ENCODE measurements around the gene IMPA2.

The IMPA2 gene

DNA sequence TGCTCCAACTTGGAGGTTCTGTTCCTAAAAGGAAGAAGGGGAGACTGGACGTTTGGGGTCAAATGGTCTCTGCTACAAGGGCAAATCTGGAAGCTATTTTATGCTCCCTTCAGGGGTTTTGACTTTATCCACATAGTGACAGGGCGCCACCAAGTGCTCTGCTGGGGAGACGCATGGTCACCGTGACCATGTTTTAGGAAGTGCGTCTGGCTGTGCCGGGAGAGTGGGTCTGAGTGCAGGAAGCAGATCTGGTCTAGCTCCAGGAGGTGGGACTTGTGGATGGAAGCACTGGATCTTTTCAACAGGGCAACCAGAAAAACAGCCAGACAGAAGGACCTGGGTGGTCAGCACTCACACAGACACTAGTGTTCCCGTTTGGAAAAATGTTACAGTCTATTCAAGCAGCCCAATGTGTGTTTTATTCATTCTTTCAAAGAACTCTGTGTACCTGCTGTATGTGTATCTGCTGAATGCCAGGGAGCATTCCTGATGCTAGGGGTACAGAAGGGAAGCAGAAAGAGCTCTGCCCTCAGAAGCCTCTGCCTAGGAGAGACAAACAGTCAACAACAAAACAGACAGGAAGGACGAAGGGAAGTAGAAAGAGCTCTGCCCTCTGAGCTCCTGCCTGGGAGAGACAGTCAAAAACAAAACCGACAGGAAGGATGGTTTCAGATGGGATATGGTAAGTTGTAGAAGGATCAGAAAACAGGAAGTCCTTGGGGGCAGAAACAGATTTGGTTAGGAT lies 14.3 kb downstream of the IMPA2 start:
- no peaks in the 10 kb centered on the region for H3K9me3 Mint-ChIP-seq
- H3K27me3 Mint-ChIP-seq (ENCODE audit: low read depth) = peaks cover 3% of the 10 kb centered on the region
- peak overlapping the region; percentile 74 to 98 (median 79) for H3K27ac Mint-ChIP-seq
- H3K4me3 Mint-ChIP-seq = no peak overlapping the region
- peaks cover 75% of the 10 kb centered on the region for H3K4me1 Mint-ChIP-seq
- TF ChIP-seq CTCF (IDR thresholded peaks at IDR 0.05; ENCODE audit: unreplicated experiment in 3 of 3) = peak; percentile 47 to 75 (median 52)
- H3K36me3 Mint-ChIP-seq (ENCODE audit: low read depth) = peaks cover 4% of the 10 kb centered on the region

DNA sequence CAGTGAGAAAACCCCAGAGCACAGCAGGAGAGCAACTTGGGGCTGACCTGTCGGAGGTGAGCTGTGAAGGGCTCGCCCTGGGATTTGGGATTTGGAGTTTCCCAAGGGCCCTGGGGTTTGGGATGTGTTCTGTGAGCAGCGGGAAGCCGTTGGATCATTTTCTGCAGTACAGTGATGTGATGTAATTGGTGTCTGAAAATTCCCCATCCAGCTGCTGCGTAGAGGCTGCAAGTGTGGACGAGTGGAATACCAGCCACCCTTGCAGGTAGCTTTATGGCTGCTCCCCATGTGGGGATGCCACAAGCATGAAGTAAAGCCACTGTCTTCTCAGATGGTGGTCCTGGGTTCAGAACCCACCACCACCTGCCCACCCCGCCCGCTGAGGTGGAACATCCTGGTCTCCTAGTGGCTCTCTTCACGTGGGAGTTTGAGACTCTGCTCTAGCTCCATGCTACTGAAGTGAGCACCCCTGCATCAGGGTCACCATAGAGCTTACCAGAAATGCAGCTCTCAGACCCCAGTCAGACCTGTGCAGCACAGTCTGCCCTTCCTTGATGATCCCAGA lies 15.0 kb downstream of the IMPA2 start:
- Mint-ChIP-seq H3K9me3 (no peaks in the 10 kb centered on the region), H3K4me3 (no peak overlapping the region), H3K27ac (peak overlapping the region; percentile 74 to 98 (median 79)), H3K36me3 (ENCODE audit: low read depth) (peaks cover 5% of the 10 kb centered on the region), H3K4me1 (peaks cover 68% of the 10 kb centered on the region), H3K27me3 (ENCODE audit: low read depth) (peaks cover 3% of the 10 kb centered on the region)
- TF ChIP-seq CTCF (IDR thresholded peaks at IDR 0.05; ENCODE audit: unreplicated experiment in 3 of 3) = no peak

GRCh38 chr18:11996907-11997306 lies 15.6 kb downstream of the IMPA2 start:
- Mint-ChIP-seq H3K9me3 (no peaks in the 10 kb centered on the region), H3K4me3 (no peak overlapping the region), H3K27ac (peak overlapping the region; percentile 6 to 40 (median 38)), H3K27me3 (ENCODE audit: low read depth) (peaks cover 3% of the 10 kb centered on the region), H3K36me3 (ENCODE audit: low read depth) (peaks cover 9% of the 10 kb centered on the region), H3K4me1 (peaks cover 66% of the 10 kb centered on the region)
- TF ChIP-seq CTCF (IDR thresholded peaks at IDR 0.05; ENCODE audit: unreplicated experiment in 3 of 3) = no peak

DNA sequence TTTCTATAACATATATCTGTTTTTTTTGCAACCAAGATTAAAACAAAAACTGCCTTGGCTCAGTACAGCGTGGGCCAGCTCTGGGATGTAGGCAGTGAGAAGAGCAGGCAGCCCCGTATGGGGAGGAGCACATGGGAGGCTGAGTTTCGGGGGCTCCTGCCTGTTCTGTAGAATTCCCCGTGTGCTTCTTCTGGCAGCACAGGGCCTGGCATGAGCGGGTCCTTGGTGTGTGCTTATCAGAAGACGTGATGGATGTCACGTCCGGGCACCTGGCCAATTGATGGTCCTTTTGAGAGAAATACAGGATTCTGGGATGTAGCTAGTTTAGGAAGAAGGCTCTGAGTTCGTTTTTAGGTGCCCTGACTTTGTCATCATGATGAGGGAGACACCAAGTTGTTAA lies 16.2 kb downstream of the IMPA2 start:
- Mint-ChIP-seq H3K9me3 (no peaks in the 10 kb centered on the region), H3K27ac (peak overlapping the region; percentile 16 to 94 (median 69)), H3K27me3 (ENCODE audit: low read depth) (peaks cover 3% of the 10 kb centered on the region), H3K4me1 (peaks cover 60% of the 10 kb centered on the region), H3K4me3 (no peak overlapping the region), H3K36me3 (ENCODE audit: low read depth) (peaks cover 9% of the 10 kb centered on the region)
- no peak for TF ChIP-seq CTCF (IDR thresholded peaks at IDR 0.05; ENCODE audit: unreplicated experiment in 3 of 3)

DNA sequence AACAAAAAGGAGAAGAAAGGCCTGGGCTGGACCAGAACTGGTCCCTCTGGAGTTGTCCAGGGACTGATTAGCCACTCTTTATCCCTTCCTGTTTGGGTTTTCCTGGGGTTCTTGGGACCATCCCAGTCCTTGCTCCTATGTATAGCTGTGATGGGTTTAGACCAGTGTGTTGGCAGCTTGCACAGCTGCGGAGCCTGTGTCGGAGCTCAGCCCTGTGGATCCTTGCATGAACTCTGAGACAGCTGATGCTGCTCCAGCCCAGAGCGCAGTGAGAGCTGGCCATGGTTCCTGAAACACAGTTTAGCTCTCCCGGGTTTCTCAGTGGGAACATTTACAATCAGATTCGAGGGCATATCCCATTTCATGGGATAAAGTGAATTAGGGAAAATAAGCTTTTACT lies 16.9 kb downstream of the IMPA2 start:
- Mint-ChIP-seq H3K4me3 (peak overlapping the region in 1 of 3 experiments; percentile 9), H3K9me3 (no peaks in the 10 kb centered on the region), H3K36me3 (ENCODE audit: low read depth) (peaks cover 9% of the 10 kb centered on the region), H3K27ac (peak overlapping the region; percentile 41 to 94 (median 69)), H3K4me1 (peaks cover 53% of the 10 kb centered on the region), H3K27me3 (ENCODE audit: low read depth) (peaks cover 3% of the 10 kb centered on the region)
- TF ChIP-seq CTCF (IDR thresholded peaks at IDR 0.05; ENCODE audit: unreplicated experiment in 3 of 3) = no peak
